ENCODE data around the gene THADA.

The THADA gene

DNA sequence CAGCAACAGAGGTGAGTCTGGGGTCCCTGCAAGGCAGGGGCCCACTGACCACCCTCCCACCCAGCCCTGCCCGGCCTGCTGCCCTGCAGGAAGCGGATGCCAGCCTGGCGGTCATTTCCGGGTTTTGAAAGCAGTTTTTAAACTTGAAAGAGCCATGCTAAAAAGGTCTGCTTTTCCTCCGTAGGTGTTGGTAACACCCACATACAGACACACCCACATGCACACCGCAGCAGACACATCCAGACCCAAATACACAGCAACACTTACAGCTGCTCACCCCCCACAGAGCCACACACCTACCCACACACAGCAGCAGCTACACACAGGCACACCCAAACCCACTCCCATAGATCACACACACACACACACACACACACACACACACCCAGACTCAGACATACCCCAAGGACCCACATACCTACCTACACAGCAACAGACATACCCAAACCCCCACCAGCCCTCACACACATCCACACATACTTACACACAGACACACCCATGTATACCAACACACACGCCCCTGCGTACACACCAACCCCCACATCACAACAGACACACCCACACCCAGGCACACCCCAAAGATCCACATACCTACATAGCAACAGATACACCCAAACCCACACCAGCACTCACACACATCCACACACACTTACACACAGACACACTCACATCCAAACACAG is 377.0 kb downstream of the THADA start:
- peak; percentile 50 to 57 (median 54) for DNase-seq

DNA sequence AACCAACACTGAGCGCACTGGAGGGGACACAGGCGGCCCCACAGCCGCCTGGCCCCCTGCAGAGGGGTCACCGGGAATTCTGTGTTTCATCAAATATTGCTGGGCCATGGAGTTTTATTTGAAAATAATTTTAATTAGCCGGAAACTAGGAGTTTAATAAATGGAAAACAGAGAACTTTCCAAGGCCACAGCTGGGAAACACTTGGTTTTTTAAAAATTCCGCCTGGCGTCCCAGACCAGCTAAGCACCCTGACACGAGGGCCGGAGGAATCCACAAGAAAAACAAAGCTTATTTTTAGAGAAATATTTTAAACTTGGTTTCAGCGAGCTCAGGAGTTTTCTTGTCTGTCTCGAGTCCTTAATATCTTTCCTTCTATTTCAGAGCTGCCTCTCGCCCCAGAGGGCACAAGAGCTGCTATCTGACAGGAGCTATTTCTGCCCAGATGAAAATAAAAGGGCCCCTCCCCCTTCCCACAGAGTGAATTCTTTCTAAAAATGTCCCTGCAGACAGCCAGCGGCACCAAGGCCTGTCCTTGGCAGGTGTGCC is 377.6 kb downstream of the THADA start:
- no peak for DNase-seq

DNA sequence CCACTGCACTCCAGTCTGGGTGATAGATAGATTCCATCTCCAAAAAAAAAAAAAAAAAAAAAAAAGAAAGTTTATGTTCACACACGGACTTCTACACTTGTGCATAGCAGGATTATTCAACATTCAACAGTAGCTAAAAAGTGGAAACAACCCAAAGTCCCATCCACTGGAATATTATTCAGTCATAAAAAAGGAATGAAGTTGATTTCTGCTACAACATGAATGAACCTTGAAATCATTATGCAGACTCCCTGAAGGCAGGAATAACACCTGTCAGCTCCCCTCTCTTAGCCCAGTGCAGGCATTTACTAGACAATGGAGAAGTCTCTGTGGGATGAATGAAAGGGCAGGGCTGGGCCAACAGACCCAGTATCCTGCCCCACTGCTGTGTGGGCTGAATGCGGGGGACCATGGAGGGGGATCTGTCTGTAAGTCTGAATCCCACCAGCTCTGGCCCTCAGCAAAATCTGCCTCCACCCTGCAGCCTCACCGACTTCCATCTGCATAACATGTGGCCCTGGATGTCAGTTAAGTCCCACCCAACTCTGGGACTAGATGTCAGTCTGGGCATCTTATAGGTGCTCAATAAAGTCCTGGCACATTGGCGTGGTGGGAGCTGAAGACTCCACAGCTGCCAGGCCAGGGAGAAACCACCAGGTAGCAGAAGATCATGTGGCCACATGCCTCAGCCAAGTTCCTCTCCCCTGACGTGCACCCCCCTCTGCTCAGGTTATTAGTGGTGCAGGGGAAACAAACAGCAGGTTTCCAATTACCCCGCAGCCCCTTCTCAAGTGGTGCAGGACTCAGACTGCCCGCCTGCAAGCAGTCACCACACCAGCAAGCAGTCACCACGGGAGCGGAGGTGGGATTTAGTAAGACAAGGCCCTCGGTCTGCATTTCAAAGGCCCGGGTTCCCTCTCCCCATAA is 378.3 kb downstream of the THADA start:
- DNase-seq, result no peak

DNA sequence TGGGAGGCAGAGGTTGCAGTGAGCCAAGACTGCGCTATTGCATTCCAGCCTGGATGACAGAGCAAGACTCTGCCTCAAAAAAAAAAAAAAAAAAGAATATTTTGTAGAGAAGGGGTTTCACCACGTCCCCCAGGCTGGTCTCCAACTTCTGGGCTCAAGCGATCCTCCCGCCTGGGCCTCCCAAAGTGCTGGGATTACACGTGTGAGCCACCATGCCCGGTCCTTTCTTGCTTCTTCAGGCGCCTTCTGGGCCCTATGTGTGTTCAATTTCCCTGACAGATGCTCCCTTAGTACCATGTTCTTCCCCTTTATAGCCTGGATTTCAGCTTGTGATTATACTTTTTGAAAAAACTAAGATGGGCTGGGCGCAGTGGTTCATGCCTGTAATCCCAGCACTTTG is 379.2 kb downstream of the THADA start:
- DNase-seq, result no peak

DNA sequence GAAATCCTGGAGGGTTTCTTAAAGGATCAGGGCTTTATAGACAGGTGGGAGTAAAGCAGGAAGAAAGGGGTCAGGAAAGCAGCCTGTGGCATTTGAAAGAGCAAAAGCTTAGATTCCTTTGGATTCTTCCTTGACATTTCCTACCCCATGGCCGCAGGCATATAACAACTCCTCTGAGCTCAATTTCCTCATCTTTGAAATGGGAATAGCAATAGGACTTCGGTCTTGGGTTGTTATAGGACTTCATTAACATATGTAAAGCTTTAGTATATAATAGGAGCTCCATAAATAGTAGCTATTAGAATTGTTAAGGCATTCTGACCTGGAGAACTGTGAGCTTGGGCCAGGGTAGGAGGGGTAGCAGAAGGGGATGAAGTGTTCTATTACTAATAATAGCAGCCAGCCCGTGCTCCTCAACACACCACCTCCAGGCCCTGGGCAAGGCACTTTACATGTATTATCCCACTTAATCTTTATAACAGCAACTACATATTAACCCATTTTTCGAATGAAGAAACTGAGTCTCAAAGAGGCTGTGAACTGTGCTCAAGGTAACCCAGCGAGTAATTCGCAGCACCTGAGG is 380.1 kb downstream of the THADA start:
- DNase-seq, result no peak

DNA sequence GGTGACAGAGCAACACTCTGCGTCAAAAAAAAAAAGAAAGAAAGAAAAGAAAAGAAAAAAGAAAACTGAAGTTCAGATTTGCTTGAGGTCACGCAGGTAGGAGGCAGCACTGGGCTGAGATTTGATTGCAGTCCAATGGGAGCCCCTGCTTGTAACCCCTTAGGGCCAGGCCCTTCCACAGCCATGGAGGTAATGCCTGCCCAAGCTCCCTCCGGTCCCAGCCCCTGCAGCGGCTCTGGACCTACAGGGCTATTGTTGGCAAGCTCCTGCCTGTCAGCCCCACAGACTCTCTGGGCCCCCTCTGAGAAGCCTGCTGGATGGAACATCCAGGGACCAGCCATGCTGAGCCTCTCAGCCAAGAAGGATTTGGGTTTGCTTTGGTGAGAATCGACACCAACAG is 381.6 kb downstream of the THADA start:
- no peak for DNase-seq

DNA sequence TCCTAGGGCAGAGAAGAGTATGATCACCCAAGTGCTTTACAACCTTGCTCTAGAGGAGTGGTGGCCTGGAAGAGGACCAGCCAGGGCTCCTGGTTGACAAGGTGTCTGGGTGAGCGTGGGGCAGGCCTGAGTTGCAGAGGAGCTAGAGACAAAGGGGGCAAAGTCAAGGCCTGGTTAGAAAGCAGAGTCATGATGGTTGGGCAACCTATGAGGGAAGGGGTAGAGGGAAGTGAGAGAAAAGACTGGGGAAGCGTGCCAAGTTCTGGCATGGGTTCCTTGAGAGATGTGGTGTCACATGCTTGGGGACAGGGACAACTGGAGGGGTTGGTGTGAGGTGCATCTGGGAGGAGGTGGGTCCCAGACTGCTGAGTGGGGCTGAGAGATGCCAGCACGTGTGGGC is 382.9 kb downstream of the THADA start:
- DNase-seq, result peak; percentile 88 to 89 (median 88)

DNA sequence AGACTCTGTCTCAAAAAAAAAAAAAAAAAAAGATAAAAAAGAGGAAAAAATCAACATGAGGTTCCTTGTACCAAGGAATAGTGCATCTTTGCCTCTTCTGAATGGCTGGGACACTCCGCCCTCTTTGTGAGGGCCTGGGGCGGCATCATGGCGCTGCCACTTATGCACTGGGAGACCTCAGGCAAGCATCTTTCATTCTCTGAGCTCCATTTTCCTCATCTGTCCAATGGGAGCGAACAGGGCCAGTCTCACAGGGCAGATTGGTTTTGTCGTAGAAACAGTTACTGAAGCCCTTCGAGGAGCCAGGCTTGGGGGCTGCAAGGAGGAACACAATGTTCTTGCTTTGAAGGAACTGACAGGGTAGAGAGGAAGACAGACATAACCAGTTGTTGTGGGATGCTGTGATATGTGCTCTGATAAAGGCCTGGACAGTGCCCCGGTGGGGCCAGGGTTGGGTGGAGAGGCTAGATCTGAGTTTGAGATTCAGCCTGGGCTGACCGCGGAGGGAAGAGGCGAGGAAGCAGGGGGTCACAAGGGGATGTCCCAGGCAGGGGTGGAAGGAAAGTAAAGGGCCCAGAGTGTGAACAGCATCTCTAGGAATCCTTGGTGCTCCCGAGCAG is 383.5 kb downstream of the THADA start:
- peak in 2 of 3 donors; percentile 52 to 53 for DNase-seq

DNA sequence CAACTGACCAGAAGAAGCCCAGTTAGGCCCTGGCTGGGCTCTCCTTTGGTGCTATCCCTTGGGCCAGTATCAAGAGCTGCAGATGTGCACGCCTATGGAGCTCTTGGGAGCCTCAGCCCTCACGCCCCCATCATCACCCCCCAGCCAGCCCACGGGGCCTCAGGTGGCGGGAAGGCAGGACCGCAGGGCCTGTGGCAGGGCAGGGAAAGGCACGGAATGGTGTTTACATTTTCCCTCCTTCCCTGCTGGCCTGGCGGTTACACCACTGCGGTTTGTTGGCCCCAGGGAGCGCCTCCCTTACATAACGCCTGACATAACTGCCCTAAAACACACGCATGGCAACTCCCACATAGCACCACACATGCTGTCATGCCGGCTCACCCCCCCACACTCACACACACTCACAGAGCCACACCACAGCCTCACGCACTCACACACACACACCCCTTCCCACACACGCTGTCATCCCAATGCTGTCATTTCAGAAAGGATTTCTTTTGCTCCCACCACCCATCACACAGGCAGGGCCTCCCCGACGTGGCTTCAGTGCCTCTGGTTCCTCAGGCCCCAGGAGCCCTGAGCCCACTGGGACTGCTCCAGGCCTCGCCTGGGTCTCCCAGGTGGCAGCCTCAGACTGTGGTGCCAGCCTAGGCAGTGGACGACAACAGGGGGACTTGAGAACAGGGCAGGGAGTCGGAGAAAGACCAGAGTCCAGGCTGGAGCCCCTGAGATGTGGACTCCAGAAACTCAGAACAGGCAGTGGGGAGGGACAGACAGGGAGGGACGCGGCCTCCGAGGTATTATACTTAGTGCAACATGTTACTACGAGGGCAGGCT is 385.2 kb downstream of the THADA start:
- peak; percentile 89 to 91 (median 90) for DNase-seq

DNA sequence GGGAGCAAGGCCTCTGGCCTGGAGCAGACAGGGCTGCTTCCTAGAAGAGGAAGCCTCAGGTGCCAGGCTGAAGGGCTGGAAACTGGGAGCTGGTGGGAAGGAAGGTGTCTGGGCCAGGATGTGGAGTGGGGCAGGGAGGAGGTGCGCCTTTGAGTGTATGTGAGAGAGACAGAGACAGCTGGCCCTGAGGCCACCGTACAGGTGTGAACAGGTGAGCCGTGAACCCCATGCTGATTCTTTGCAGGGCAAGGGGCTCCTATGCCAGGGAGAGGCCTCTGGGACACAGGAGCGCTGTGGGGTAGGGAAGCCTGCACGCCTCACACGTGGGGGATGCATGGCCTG is 385.7 kb downstream of the THADA start:
- no peak for DNase-seq

DNA sequence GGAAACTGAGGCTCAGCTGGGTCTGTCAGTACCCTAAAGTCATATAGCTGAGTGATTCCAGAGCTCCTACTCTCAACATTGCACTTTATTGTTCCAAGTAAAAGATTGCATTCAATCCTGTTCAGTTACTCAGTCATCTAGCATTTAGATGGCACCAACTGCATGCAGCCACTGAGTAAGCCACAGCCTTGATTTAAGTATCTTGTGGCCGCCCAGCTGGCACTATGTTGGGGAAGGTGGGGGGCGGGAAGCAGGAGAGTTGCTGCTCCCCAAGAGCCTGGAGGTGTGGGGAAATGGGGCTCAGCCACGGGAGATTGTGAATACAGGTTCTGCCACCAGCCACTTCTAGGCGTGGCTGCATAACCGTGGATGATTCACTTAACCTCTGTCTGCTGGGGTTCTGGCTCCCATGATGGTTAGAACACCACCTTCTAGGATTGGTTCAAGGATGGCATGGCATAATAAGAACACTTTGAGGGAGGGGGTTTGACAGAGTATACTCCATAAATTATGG is 386.6 kb downstream of the THADA start:
- no peak for DNase-seq

DNA sequence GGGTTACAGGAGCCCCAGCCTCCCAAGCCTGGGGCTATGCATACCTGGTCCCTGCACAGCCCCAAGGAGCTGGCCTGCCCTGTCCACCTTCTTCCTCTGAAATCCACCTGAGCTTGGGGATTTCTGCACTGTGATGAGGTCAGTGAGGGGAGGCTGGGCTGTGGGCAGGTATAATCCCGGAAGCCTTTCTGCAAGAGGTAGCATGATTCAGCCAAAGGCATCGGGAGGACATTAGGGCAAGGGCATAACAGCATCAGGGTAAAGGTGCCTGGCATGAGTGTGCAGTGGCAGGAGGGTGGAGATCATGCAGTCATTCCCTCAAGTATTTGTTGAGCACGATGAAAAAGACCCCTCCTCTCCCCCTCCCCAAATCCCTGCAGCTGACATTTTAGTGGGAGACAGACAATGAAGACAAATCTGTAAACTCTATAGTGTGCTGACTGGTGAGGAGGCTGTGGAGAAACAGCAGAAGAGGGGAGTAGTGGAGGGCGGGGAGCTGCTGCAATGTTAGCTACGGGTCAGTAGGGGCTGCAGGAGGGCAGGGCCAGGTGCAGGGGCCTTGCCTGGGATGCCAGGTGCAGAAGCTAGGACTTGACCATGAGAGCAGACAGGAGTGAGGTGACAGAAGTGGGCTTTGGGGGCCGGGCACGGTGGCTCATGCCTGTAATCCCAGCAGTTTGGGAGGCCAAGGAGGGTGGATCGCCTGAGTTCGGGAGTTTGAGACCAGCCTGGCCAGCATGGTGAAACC is 388.1 kb downstream of the THADA start:
- DNase-seq, result no peak

DNA sequence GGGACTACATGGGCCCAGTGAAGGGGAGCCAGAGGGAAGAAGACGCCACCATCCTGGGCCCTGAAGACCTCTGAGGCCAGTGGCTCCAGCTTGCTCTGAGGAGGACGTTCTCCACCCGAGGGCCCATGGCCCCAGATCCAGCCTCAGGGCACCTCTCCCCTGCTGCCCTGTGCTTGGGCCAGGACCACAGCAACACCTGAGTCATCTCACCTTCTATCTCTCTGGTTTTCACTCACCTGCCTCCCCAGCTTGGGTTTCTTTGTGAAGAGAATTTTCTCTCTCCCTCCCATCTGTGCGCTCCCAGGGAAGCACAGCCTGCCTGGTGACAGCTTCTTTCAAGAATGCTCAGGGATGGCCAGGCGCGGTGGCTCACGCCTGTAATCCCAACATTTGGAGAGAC is 389.2 kb downstream of the THADA start:
- DNase-seq, result no peak

DNA sequence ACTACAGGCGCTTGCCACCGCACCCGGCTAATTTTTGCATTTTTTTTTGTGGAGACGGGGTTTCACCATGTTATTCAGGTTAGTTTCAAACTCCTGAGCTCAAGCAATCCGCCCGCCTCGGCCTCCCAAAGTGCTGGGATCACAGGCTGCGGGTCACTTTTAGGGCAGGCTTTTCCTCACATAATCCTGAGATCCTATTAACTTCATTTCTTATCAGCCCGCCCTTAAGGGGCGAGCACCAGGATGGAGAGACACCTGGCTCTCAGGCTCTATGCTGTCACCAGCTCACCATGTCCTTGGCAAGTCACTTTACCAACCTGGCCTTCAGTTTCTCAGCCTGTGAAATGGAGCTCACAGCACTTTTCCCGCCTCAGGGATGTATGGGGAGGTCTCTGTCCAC is 392.5 kb downstream of the THADA start:
- DNase-seq, result no peak

DNA sequence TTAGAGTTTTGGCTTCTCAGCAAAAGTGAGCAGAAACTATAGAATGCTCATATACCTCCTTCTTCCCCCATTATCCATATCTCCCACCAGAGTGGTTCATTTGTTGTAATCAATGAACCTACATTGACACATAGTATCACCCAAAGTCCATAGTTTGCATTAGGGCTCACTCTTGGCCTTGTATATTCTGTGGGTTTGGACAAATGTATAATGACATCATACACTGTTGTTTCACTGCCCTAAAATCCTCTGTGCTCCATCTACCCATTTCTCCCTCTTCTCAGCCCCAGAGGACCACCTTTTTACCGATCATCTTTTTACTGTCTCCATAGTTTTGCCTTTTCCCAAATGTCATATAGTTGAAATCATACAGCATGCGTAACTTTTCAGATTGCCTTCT is 393.5 kb downstream of the THADA start:
- DNase-seq, result no peak

DNA sequence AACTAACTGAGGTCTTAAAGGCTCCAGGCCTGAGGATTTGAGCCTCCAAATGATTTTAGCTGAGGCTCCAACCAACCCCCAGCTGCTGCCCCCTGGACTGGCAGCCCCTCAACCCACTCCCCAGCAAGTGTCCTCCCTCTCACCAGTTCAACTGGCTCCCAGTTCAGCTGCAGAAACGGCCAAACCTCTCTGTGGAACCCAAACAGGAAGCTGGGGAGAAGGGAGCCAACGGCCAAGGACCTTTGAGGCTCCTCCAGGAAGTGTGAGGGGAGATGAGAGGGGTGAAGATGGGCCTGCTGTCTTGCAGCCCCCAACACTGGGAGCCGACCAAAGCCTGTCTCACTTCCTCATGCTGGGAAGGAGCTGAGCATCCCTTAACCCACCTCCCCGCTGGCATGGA is 394.3 kb downstream of the THADA start:
- no peak for DNase-seq

DNA sequence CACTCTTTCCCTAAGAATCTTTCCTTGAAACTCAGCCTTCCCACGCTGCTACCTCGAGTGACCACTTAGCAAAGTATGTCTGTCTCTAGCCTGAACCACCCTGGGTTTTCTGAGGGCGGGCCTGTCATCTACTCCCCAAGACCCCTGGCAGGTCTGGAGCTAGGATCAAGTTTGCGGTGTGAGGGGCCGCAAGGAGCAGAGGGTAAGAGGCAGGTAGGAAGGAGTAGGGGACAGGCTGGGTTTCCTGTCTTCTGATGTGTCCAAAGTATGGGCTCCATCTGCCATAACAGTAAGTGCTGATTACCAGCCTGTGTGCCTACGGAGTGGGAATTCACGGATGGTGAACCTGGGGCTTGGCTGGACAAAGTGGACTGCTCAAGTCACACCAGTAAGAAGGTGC is 394.8 kb downstream of the THADA start:
- DNase-seq, result no peak

DNA sequence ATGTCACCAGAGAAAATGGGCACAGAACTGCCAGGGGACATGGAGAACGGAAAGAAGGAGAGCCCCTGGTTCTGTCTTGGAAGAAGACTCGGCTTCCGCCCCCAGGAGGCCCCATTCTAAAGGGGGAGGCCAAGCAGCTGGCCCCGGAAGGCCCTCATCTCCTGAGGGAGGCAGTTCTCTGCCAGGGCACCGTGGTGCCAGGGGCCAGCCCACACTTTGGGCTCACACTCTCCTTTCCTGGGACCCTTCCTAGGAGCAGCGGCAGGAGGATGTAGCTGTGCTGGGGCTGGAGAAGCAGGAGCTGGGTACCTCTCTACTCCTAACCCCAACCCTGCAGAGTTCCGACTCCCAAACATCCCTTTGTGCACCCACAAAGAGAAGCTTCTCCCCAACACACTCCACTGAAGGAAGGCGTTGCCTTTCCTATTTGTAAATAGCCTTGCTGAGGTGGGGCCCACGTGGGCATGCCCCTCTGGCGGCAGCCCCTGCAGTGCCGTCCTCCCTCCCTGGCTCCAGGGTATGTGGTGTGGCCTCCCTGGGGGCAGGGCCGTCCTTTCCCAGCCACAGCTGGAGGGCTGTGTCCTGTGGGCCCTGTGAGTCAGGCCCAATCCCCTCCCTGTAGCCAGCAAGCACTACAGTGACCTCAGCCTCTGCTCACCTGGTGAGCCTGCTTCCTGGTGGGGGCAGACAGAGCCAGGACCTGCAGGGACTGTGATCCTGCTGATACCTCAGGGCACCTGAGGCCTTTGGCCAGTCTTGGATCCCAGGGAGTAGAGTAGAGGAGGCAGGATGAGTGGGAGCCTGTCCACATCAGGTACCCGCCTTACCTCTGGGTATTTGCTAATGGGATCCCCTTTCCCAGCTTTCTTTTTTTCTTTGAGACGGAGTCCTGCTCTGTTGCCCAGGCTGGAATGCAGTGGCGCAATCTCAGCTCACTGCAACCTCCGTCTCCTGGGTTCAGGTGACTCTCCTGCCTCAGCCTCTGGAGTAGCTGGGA is 396.0 kb downstream of the THADA start:
- no peak for DNase-seq

DNA sequence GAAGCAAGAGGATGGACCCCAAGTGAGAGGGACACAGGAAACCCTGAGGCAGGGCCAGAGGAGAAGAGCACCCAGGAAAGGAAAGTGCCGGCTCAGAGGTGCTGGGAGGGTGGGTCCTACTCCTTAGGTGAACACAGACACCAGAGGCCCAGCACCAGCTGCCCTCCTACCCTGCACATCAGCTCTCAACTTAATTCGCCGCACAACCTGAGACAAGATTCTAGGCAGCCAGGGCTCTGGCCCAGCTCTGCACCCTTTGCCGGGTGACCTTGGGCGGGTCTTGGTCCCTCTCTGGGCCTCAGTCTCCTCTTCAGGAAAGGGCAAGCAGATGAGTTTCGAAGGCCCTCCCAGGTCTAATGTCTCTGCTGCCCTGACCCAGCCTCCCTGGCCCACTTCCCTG is 397.6 kb downstream of the THADA start:
- DNase-seq, result no peak

DNA sequence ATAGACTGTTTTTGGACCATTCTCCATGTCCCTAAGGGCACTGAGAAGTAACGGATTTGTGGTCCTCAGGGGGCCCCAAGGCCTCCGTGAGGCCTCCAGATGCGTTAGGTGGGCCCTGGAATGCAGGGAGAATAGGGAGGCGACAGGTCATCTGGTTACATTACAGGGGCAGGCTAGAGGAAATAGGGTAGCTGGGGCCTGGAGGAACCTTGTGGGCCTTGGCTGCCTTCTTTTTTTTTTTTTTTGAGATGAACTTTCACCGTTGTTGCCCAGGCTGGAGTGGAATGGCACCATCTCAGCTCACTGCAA is 398.3 kb downstream of the THADA start:
- no peak for DNase-seq
